Parathyroid adenoma (tissue), 2 donors: Measurements from ENCODE around the gene MGST2.

Source experiments
- H2AFZ ChIP-seq: fragments of 300-600 bp; sonication (generic); one replicate; pipeline ENCODE4 v1.7.0; 2017; ENCODE audit warnings: antibody characterized with exemption, mild to moderate bottlenecking
- H3K27ac ChIP-seq: fragments of 300-600 bp; sonication (generic); one replicate; pipeline ENCODE4 v1.7.0; 2017
- H3K27me3 ChIP-seq: fragments of 300-600 bp; sonication (generic); one replicate; pipeline ENCODE4 v1.7.0; 2017; ENCODE audit warnings: low read length; ENCODE audit not compliant: control insufficient read depth, insufficient read depth
- H3K36me3 ChIP-seq: fragments of 300-600 bp; sonication (generic); one replicate; pipeline ENCODE4 v1.7.0; 2017; ENCODE audit warnings: low read length; ENCODE audit not compliant: control insufficient read depth, insufficient read depth
- H3K4me1 ChIP-seq: fragments of 300-600 bp; sonication (generic); one replicate; pipeline ENCODE4 v1.7.0; 2017; ENCODE audit warnings: control low read depth
- H3K4me2 ChIP-seq: fragments of 300-600 bp; sonication (generic); one replicate; pipeline ENCODE4 v1.7.0; 2017; ENCODE audit warnings: low read length
- H3K4me3 ChIP-seq: fragments of 300-600 bp; sonication (generic); one replicate; pipeline ENCODE4 v1.7.0; 2017; ENCODE audit warnings: low read depth, low read length
- H3K79me2 ChIP-seq: fragments of 300-600 bp; sonication (generic); one replicate; pipeline ENCODE4 v1.7.0; 2017; ENCODE audit warnings: control low read depth
- H3K9ac ChIP-seq: fragments of 300-600 bp; sonication (generic); one replicate; pipeline ENCODE4 v1.7.0; 2017; ENCODE audit warnings: mild to moderate bottlenecking
- H3K9me3 ChIP-seq: fragments of 300-600 bp; sonication (generic); one replicate; pipeline ENCODE4 v1.7.0; 2017; ENCODE audit warnings: low read length; ENCODE audit not compliant: control insufficient read depth
- CTCF ChIP-seq: fragments of 300-600 bp; sonication (generic); IDR thresholded peaks from one replicate; pipeline ENCODE4 v1.7.0; 2017; ENCODE audit warnings: antibody characterized with exemption, mild to moderate bottlenecking
- donor health status: primary hyperparathyroidism.

The MGST2 gene

GRCh38 chr4:139732991-139733570 lies 67.5 kb downstream of the MGST2 start:
- Histone ChIP-seq H3K9ac (no peak overlapping the region), H3K9me3 (no peaks in the 10 kb centered on the region), H3K4me1 (peaks cover 5% of the 10 kb centered on the region), H3K4me3 (no peak overlapping the region), H3K4me2 (no peak overlapping the region), H3K36me3 (no peaks in the 10 kb centered on the region), H3K27me3 (no peaks in the 10 kb centered on the region), H3K27ac (no peak overlapping the region), H2AFZ (no peak overlapping the region), H3K79me2 (no peaks in the 10 kb centered on the region)
- no peak for TF ChIP-seq CTCF

GRCh38 chr4:139734201-139734874 lies 68.7 kb downstream of the MGST2 start:
- H3K36me3 ChIP-seq: no peaks in the 10 kb centered on the region
- H3K4me2 ChIP-seq: peak overlapping the region; percentile 52
- H3K79me2 ChIP-seq: no peaks in the 10 kb centered on the region
- peak overlapping the region; percentile 76 for H2AFZ ChIP-seq
- H3K27ac ChIP-seq: peak overlapping the region; percentile 63
- H3K4me3 ChIP-seq: peak overlapping the region; percentile 47
- H3K9ac ChIP-seq: no peak overlapping the region
- no peaks in the 10 kb centered on the region for H3K27me3 ChIP-seq
- no peaks in the 10 kb centered on the region for H3K9me3 ChIP-seq
- TF ChIP-seq CTCF: no peak
- peaks cover 5% of the 10 kb centered on the region for H3K4me1 ChIP-seq

- H3K36me3 ChIP-seq: no peaks in the 10 kb centered on the region
- H3K4me2 ChIP-seq: peak overlapping the region; percentile 52
- H3K4me3 ChIP-seq: peak overlapping the region; percentile 47
- no peak overlapping the region for H3K9ac ChIP-seq
- no peaks in the 10 kb centered on the region for H3K27me3 ChIP-seq
- no peaks in the 10 kb centered on the region for H3K79me2 ChIP-seq
- peak overlapping the region; percentile 63 for H3K27ac ChIP-seq
- peaks cover 7% of the 10 kb centered on the region for H3K4me1 ChIP-seq
- H3K9me3 ChIP-seq: no peaks in the 10 kb centered on the region
- peak; percentile 71 for TF ChIP-seq CTCF
- H2AFZ ChIP-seq: peak overlapping the region; percentile 76
These were observed 69.3 kb downstream of the MGST2 start for GRCh38 chr4:139734875-139735380.

GRCh38 chr4:139735381-139736273 lies 70.0 kb downstream of the MGST2 start:
- H3K36me3 ChIP-seq: no peaks in the 10 kb centered on the region
- H2AFZ ChIP-seq: peak overlapping the region; percentile 76
- H3K4me2 ChIP-seq: peak overlapping the region; percentile 52
- H3K4me3 ChIP-seq: peak overlapping the region; percentile 47
- no peak for TF ChIP-seq CTCF
- peaks cover 10% of the 10 kb centered on the region for H3K4me1 ChIP-seq
- peak overlapping the region; percentile 63 for H3K27ac ChIP-seq
- no peak overlapping the region for H3K9ac ChIP-seq
- no peaks in the 10 kb centered on the region for H3K27me3 ChIP-seq
- H3K9me3 ChIP-seq: no peaks in the 10 kb centered on the region
- H3K79me2 ChIP-seq: no peaks in the 10 kb centered on the region
